ENCODE measurements around the gene NPC1.
"Not testable (repeated sequence)": the region's sequence is repeated elsewhere in the genome, so short reads cannot be mapped to it uniquely, and the experiment has no call there.

NPC1 gene

GRCh38 chr18:23586249-23587196 is at the start of gene NPC1:
NPC1 (minus strand) TSS chr18:23586506; CDS start chr18:23586343, 163 bp downstream.
- DNase-seq = peak; percentile 24 to 56

- DNase-seq = no peak
Observed at GRCh38 chr18:23636071-23636399, 49.7 kb upstream of the NPC1 start.

DNA sequence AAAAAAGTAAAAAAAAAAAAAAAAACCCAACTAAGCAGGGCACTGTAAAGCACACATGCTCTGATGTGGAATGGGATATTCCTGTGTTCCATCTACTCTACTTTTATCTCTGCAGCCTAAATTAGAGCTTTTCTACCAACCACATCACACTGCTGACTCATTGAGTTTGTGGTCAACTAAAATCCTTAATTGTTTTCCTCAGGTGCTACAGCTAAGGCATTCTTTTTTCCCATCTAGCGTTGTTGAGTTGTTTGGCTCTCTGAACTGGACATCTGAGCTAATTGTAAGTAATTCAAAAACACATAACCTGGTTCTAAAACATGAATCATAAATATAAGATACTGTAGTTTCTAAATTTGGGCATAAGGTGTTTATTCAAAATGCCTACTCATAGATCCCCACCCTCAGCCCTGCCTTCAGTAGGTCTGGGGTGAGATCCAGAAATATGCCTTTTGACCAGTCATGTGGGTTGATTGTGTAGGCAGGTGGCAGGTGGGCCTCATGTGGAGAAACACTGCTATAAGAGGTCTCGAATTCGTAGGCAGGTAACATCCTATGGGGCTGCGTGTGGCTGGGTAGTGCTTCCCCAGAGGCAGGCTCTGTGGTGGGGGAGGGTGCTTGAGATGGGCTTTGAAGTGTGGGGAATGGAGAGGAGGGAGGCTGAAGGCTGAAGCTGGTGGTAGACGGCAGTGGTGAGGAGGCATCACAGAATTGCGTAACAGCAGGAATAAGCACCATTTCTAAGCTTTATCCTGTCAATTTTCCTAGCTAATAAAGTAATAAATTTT is 49.2 kb upstream of the NPC1 start:
- no peak for DNase-seq

- no peak for DNase-seq
Observed at GRCh38 chr18:23634692-23635091, 48.4 kb upstream of the NPC1 start.

DNA sequence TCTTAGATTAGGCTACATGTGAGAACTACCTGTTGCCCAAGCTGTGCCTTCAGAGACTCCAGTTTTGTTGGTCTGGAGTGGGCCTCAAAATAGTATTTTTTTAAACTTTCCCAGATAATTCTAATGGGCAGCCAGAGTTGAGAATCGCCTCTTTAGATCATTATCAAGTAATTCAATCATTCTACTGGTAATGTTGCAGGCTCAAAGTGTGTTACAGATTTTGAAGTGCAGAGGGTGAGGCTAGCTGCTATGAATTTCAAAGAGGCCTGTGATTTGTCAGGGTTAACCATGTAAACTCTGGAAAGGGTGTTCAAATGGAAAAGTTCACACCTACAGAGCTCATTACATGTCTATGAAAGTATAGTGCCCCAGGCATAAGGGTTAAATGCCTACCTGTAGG is 46.3 kb upstream of the NPC1 start:
- no peak for DNase-seq

DNA sequence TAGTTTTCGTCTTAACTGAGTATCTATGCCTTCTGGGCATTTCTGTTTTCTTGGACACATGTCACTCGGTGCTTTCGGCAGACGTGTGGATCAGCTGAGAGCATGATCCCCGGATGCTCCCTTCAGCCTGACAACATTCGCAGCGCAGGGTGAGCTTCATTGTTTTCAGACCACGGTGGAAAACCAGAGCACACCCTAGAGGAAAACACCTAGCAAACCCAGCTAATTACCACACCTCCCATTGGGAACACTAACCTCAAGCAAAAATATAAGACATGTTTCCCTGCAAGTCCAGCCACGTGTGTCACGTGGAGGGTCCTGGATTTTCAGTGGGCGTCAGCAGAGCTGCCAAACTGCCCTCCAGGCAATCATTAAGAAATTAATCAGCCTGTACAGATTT is 45.4 kb upstream of the NPC1 start:
- DNase-seq = no peak

GRCh38 chr18:23631312-23631711 is 45.0 kb upstream of the NPC1 start:
- DNase-seq = no peak

DNA sequence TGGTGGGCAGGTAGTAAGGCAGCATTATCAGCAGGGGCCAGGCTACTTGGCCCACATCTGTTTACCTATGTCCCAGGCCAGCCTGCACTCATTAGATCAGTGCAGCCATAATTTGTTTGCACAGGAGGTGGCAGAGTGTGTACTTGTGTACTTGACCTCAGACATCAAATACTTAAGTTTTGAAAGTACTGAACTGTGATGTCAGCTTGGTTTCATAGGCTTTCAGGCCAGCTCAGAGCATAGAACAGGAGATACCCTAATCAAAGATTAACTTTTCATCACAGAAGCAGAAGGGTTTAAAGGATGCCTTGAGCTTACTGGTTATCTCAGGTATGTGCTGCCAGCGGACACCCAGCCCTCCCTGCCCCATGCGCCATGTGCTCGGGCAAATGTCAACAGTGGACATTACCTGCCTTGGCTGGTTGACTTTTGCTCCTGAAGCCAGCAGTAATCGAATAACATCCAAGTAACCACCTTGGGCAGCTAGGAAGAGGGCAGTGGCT is 43.2 kb upstream of the NPC1 start:
- DNase-seq = no peak

GRCh38 chr18:23627970-23628369 is 41.7 kb upstream of the NPC1 start:
- no peak for DNase-seq

DNA sequence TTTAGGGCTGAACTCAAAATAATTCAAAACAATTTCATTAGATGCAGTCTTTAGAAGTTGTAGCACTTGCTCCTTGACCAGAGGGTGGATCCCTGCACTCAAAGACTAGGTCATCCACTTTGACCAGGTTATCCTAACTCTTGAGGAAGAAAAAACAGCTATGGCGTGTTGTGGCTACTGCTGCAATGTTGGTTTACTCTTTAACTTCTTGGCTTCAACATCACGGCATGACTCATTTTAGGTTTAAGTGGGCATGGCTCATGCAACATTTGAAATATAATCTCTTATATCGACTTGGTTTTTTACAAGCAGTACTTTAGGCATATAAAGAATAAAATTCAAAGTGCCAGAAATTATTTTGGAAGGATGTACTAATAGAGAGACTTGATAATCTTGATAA is 41.0 kb upstream of the NPC1 start:
- no peak for DNase-seq

DNA sequence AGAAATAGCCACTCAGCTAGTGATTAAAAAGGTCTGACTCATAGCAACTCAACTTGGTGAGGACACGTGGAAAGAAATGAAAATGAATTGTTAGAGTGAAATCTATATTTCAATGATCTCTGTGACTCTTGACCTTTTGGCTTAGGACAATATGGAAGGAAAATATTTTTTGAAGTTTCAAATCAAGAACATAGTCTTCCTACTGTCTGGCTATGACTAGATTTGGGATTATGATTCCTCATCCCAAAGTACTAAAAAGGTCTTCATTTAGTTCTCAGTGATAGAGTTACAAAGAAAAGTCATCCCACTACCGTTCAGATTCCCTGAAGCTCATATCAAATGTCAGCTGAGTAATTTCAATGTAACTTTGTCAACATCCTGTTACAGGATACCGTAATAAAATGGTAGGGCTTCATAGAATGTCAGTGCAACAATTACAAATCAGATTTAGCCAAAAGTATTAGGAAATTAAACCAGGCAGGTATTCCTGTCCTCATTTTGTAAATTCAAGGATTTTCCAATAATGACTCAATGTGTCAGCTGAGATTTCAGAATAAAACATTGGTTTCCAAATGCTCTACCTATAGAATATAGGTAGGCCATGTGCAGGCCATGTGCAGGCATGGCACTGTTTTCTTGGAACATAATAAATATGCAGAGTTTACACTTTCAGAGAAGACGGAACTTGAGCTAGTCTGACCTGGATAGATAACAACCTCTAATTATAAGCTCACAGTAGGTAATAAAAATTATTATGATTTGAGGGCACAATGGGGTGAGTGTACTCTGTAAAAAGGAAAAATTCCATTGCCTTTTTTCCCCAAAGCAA is 40.4 kb upstream of the NPC1 start:
- no peak for DNase-seq

DNA sequence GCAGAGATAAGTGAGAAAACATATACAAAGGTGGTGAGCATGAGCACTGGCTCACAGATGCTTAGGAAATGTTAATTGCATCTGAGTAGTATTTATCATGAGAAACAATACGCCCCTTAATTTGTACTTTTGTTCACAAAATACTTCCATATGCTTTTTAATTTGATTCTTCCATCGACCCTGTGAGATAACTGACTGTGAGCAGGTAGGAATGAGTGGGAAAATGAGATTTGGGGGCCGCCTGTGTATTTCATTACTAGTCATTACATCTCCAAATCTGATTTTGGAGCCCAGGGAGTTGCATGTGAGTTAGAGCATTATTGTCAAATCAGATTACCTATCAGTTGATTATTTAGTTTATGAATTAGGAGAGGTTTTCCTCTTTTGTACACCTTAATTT is 36.7 kb upstream of the NPC1 start:
- no peak for DNase-seq

DNA sequence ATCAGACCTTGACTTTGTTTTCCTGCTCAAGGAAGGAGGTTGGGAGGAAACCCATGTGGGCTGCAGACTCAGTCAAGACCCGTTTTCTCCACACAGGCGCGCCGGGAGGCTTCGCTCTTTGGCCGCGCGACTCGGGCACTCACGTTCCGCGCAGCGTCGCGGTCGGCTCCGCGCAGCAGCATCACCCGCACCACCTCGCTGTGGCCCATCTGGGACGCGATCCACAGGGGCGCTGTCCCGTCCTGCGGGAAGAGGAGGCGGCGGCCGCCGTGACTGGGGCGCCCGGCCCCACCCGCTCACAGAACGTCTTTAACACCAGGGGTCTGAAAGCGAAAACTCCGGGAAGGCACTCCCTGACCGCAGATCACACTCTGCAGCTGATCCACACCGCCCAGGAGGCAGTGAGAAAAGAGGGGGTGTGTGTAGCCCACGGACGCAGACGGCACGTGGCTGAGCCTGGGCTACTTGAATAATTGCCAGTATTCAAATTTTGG is 33.1 kb upstream of the NPC1 start:
- DNase-seq = no peak

GRCh38 chr18:23618862-23619387 is 32.6 kb upstream of the NPC1 start:
- no peak for DNase-seq

DNA sequence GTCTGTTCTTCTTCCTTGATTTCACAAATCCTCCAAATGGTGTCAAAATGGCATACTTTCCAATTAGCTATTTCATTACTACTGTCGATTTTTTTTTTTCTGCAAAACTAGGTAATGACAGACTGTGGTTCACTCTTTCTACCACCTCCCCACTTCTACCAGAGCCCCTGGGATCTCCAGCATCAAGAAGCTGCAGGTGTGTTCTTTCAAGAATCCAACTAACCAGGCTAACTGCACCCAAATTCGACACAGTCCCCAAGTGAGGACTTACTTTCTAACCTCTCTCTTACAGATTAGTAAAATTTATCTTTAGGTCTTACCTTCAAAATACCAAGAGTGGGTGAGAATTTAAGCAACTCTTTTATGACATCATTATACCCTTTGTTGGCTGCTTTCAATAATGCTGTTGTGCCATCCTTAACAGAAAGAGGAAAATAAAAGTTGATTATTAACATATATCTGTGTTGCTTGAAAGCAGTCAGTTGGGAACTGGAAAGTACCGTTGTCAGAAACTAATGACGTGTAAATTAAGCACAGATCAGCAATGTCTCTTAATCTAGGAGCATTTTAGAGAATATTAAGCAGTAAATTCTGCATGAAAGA is 31.2 kb upstream of the NPC1 start:
- no peak for DNase-seq

DNA sequence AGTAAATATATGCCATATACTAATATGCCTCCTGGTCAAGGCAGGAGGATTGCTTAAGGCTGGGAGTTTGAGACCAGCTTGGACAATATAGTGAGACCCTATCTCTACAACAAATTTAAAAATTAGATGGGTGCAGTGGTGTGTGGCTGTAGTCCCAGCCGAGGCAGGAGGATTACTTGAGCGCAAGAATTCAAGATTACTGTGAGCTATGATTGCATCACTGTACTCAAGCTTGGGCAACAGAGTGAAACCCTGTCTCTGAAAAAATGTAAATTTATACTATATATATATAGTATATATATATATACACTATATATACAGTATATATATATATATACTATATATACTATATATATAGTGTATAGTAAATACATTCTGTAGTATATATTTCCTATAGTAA is 30.0 kb upstream of the NPC1 start:
- no peak for DNase-seq

DNA sequence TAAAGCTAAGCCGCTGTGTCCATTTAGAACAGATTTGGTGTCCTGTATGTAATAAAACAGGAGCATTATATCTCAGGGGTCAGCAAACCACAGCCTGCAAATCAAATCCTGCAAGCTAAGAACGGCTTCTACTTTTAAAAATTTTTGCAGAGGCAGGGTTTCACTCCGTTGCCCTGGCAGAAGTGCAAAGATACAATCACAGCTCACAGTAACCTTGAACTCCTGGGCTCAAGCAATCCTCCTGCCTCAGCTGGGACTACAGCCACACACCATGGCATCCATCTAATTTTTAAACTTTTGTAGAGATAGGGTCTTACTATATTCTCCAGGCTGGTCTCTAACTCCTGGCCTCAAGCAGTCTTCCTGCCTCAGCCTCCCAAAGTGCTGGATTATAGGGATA is 28.6 kb upstream of the NPC1 start:
- no peak for DNase-seq

DNA sequence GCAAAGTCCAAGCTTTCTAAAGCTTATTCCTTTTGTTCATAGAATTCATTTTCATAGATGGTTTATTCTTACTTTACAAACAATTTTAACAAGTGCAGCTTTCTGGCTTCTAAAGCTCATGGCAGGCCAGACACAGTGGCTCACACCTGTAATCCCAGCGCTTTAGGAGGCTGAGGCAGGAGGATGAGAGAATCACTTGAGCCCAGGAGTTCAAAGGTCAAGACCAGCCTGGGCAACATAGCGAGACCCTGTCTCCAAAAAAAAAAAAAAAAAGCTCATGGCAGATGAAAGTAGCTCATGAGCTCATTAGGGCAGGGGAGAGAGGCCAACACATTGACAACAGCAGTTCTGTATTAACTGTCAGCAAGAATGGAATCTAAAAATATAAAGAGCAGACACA is 28.1 kb upstream of the NPC1 start:
- DNase-seq = no peak

- not testable (repeated sequence) for DNase-seq
Observed at GRCh38 chr18:23613091-23613475, 26.8 kb upstream of the NPC1 start.

DNA sequence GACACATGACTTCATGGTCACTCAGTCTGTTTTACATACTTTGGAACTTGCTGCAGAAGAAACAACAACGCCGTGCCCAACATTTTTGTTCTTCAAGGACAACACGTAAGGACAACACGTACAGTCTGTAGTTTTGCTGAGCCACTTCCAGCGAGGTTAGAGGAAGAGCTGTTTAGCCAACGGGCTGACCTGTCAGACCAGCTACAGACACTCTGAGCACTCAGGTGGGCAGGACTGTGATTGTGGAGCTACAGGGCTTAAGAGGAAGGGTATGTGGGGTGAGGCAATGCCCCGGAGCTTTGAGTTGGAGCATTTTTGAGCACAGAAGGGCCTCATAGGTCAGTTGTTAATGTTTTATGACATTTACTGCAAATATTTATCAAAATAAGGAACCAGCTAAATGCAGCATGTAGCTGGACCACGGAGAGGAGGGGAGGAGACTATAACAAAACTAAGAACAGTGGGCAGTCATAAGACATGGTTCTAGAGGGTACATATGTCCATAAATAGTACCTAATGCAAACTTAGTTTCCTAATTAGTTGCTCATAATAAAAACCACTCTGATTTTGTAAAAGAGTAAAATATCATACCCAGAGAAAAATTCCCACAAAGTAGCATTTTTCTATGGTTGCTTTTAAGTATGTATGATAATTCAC is 26.3 kb upstream of the NPC1 start:
- DNase-seq = no peak

GRCh38 chr18:23609390-23610023 is 23.2 kb upstream of the NPC1 start:
- no peak for DNase-seq
